Stromal cell of bone marrow (primary cell): ENCODE data around the gene INTS11.

ENCODE experiments used
- DNase-seq: peaks from one replicate; pipeline ENCODE4 v3.0.0-alpha.2; 2012; ENCODE audit warnings: low read depth

INTS11 gene

GRCh38 chr1:1285102-1285571 lies 39.3 kb downstream of the INTS11 start:
- DNase-seq = no peak

- no peak for DNase-seq
Measured at GRCh38 chr1:1284221-1285101, 40.0 kb downstream of the INTS11 start.

GRCh38 chr1:1283821-1284220 lies 40.6 kb downstream of the INTS11 start:
- DNase-seq = no peak

- no peak for DNase-seq
Measured at GRCh38 chr1:1282998-1283397, 41.5 kb downstream of the INTS11 start.

- DNase-seq = no peak
Measured at GRCh38 chr1:1281533-1282321, 42.7 kb downstream of the INTS11 start.

GRCh38 chr1:1280782-1281481 lies 43.5 kb downstream of the INTS11 start:
- DNase-seq = no peak

GRCh38 chr1:1279028-1279427 lies 45.4 kb downstream of the INTS11 start:
- no peak for DNase-seq

- DNase-seq = no peak
Measured at GRCh38 chr1:1278620-1279019, 45.8 kb downstream of the INTS11 start.

GRCh38 chr1:1275836-1276235 lies 48.6 kb downstream of the INTS11 start:
- DNase-seq = no peak

- DNase-seq = no peak
Measured at GRCh38 chr1:1274931-1275431, 49.5 kb downstream of the INTS11 start.

GRCh38 chr1:1274299-1274930 lies 50.0 kb downstream of the INTS11 start:
- no peak for DNase-seq

GRCh38 chr1:1273512-1274298 lies 50.8 kb downstream of the INTS11 start, which contains the start of gene UBE2J2:
UBE2J2 (minus strand) TSS chr1:1273854; CDS start chr1:1267992, 5,862 bp downstream.
- DNase-seq = peak; percentile 74

- no peak for DNase-seq
Measured at GRCh38 chr1:1273209-1273511, 51.3 kb downstream of the INTS11 start.

- no peak for DNase-seq
Measured at GRCh38 chr1:1272341-1273208, 51.9 kb downstream of the INTS11 start.

- no peak for DNase-seq
Measured at GRCh38 chr1:1270813-1271212, 53.6 kb downstream of the INTS11 start.

GRCh38 chr1:1268284-1268682 lies 56.2 kb downstream of the INTS11 start:
- no peak for DNase-seq

- DNase-seq = no peak
Measured at GRCh38 chr1:1267488-1268283, 56.8 kb downstream of the INTS11 start.

GRCh38 chr1:1264868-1265272 lies 59.6 kb downstream of the INTS11 start:
- peak; percentile 64 for DNase-seq

- DNase-seq = no peak
Measured at GRCh38 chr1:1264026-1264425, 60.4 kb downstream of the INTS11 start.
